A549 treated with DMSO at 1 μM for 4 hours (cell line): ENCODE measurements around the gene MRPL20. TPM values are rescaled to one million over a fixed set of nuclear protein-coding genes. Genes with fewer than 3 reads are reported as not detected.

Experiments used
- total RNA-seq: library from RNA; stranded (reverse); fragments of 200-300 nt; extraction: Qiagen RNA extraction; gene quantifications from 5 replicates; pipeline ENCODE4 v1.2.3, GENCODE V29; 2022; ENCODE audit warnings: low read depth

MRPL20 gene
- 130 to 154 TPM (median 133 TPM) in 5 replicates for total RNA-seq

GRCh38 chr1:1406821-1407635 lies at the start of gene MRPL20:
Gene MRPL20 (minus strand): TSS chr1:1407293. CDS start chr1:1407217, 76 bp downstream.

GRCh38 chr1:1449099-1449739 lies 42.1 kb upstream of the MRPL20 start, which contains the start of gene ATAD3C:
Gene ATAD3C (plus strand): TSS chr1:1449689. CDS start chr1:1450684, 995 bp downstream.

DNA sequence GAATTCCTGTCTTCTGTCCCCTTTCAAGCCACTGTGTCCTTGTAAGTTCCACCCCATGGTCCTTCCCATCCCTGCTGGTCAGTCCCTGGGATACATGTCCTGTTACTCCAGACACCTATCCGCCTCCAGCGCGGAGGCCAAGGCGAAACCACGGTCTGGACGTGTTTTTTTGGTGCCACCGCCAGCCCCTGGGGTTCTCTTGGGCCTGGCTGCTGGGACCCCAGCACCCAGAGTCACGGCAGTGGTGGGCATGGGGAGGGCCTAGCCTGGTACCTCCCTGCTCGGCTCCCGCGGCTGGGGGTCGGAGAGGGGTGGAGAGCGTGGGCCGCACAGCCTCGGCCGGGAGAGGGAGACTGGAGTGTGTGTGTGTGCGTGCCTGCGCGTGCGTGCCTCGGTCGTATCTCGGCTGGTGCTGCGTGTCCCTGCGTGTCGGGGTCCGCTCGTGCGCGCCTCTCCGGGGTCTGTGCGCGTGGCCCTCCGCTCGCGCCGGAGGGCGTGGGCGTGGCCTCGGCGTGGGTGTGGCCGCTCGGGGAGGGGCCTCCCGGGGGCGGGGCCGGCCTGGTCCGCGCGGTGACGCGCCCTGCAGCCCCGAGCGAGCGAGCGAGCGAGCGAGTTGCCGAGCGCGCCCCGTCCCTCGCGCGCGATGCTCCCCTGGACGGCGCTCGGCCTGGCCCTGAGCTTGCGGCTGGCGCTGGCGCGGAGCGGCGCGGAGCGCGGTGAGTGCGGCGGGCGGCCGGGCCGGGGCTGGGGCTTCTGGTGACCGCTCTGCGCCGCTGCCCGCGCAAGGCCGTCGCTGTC lies 28.2 kb upstream of the MRPL20 start, which contains the start of gene VWA1:
Gene VWA1, plus strand, starts transcription at position 585 of the 798 bp plus-strand sequence. Its CDS starts 59 bp downstream, at position 644.

GRCh38 chr1:1421147-1421906 lies 14.2 kb upstream of the MRPL20 start, which contains the start of gene ANKRD65:
Gene ANKRD65 (minus strand): TSS chr1:1421276. CDS start chr1:1421005, 271 bp downstream.

DNA sequence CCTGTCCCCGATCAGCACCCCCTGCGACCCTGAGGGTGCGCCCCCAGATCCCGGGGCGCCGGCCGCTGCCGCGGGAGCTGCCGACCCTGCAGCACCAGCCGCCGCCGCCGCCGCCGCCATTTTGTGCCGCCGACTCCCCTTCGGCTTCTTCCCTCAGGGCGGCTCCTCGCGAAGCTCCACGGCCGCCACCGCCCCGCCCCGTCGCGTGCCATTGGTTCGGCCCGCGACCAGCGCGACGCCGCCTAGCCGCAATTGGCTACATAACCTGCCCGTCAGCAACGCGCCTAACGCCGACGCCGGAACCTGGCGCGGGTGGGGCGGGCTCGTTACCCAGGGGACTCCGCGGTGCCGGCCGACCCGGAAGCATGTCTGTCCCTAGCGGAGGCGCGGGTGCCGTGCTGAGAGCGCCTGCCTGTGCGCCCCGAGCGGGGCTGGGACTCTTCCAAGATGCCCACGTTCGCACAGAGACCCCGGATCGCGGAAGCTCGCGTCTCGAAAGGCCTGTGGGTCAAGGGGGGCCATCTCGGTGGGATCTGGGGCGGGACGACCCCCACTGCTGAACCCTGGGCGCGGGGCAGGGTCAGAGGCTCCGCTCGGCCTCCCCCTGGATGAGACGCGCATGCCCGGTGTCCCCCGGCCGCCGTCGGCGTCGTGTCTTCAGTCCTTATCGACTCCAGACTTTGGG lies 7.8 kb downstream of the MRPL20 start, which contains the start of gene CCNL2:
Gene CCNL2, minus strand, starts transcription at position 149 of the 685 bp plus-strand sequence. Its CDS starts 29 bp downstream, at position 120.

GRCh38 chr1:1374929-1375662 lies 32.0 kb downstream of the MRPL20 start, which contains the start of gene AURKAIP1:
Gene AURKAIP1 (minus strand): TSS chr1:1375207. CDS start chr1:1374756, 451 bp downstream.

GRCh38 chr1:1358433-1359271 lies 48.4 kb downstream of the MRPL20 start, which contains the start of gene MXRA8:
Gene MXRA8 (minus strand): TSS chr1:1358555. CDS start chr1:1358504, 51 bp downstream.

Other genes starting within 250 kb of the MRPL20 start
- not detected in 5 replicates for gene TTLL10, start 233.4 kb downstream of the MRPL20 start, total RNA-seq
- 0.23 to 0.31 TPM in 2 of 5 replicates, not detected in the others for gene TNFRSF18, start 200.7 kb downstream of the MRPL20 start, total RNA-seq
- 0.17 TPM in 1 of 5 replicates, not detected in the others for gene TNFRSF4, start 193.1 kb downstream of the MRPL20 start, total RNA-seq
- 110 to 131 TPM (median 118 TPM) in 5 replicates for gene SDF4, start 175.3 kb downstream of the MRPL20 start, total RNA-seq
- gene B3GALT6, start 175.1 kb downstream of the MRPL20 start, total RNA-seq: 9.3 to 19.5 TPM (median 18.1 TPM) in 5 replicates
- 0.97 to 1.7 TPM (median 1.5 TPM) in 5 replicates for gene C1QTNF12, start 160.6 kb downstream of the MRPL20 start, total RNA-seq
- gene UBE2J2, start 133.4 kb downstream of the MRPL20 start, total RNA-seq: 35.4 to 51.3 TPM (median 47.1 TPM) in 5 replicates
- 0.56 to 1.4 TPM (median 1.3 TPM) in 5 replicates for gene SCNN1D, start 126.9 kb downstream of the MRPL20 start, total RNA-seq
- gene ACAP3, start 99.4 kb downstream of the MRPL20 start, total RNA-seq: 11.2 to 21.2 TPM (median 16.3 TPM) in 5 replicates
- gene PUSL1, start 98.7 kb downstream of the MRPL20 start, total RNA-seq: 15.4 to 25.1 TPM (median 23.2 TPM) in 5 replicates
- gene INTS11, start 82.6 kb downstream of the MRPL20 start, total RNA-seq: 47.8 to 64.8 TPM (median 58.8 TPM) in 5 replicates
- gene CPTP, start 82.5 kb downstream of the MRPL20 start, total RNA-seq: 12.8 to 22.6 TPM (median 18.6 TPM) in 5 replicates
- gene TAS1R3, start 76.0 kb downstream of the MRPL20 start, total RNA-seq: 0.09 to 0.16 TPM (median 0.12 TPM) in 5 replicates
- 47.0 to 84.6 TPM (median 76.5 TPM) in 5 replicates for gene DVL1, start 57.9 kb downstream of the MRPL20 start, total RNA-seq
- gene MXRA8, start 48.7 kb downstream of the MRPL20 start, total RNA-seq: 0.14 to 0.27 TPM (median 0.23 TPM) in 5 replicates
- gene AURKAIP1, start 32.1 kb downstream of the MRPL20 start, total RNA-seq: 109 to 188 TPM (median 157 TPM) in 5 replicates
- gene CCNL2, start 8.0 kb downstream of the MRPL20 start, total RNA-seq: 40.1 to 58.5 TPM (median 55.1 TPM) in 5 replicates
- gene ANKRD65, start 14.0 kb upstream of the MRPL20 start, total RNA-seq: 0.07 to 0.09 TPM in 2 of 5 replicates, not detected in the others
- gene VWA1, start 28.4 kb upstream of the MRPL20 start, total RNA-seq: 6.1 to 16.9 TPM (median 13.8 TPM) in 5 replicates
- gene ATAD3C, start 42.4 kb upstream of the MRPL20 start, total RNA-seq: not detected in 5 replicates
- 1.6 to 3.5 TPM (median 2.7 TPM) in 5 replicates for gene ATAD3B, start 64.5 kb upstream of the MRPL20 start, total RNA-seq
- gene ATAD3A, start 104.9 kb upstream of the MRPL20 start, total RNA-seq: 30.4 to 40.6 TPM (median 33.6 TPM) in 5 replicates
- 0.44 to 0.77 TPM (median 0.56 TPM) in 5 replicates for gene TMEM240, start 133.3 kb upstream of the MRPL20 start, total RNA-seq
- gene SSU72, start 167.6 kb upstream of the MRPL20 start, total RNA-seq: 77.9 to 108 TPM (median 106 TPM) in 5 replicates
- gene FNDC10, start 192.8 kb upstream of the MRPL20 start, total RNA-seq: 6.3 to 10.2 TPM (median 7.4 TPM) in 5 replicates
- 8.8 to 24.1 TPM (median 17.7 TPM) in 5 replicates for gene MIB2, start 208.2 kb upstream of the MRPL20 start, total RNA-seq
- 0.52 to 1.0 TPM (median 0.83 TPM) in 5 replicates for gene MMP23B, start 224.9 kb upstream of the MRPL20 start, total RNA-seq